PFSK-1 (cell line): ENCODE results near the gene ASIC5.

ENCODE experiments used
- FOXP2 ChIP-seq: optimal IDR thresholded peaks from 2 replicates; pipeline ENCODE3; 2011; ENCODE audit warnings: borderline replicate concordance, control low read depth, inconsistent platforms; ENCODE audit not compliant: insufficient read depth; ENCODE audit errors: extremely low read length, extremely low read depth
- POLR2AphosphoS5 ChIP-seq: IDR thresholded peaks from 2 replicates; pipeline ENCODE4 v1.6.1; 2012; ENCODE audit warnings: low read depth, mild to moderate bottlenecking, control low read depth, low read length, moderate library complexity
- REST ChIP-seq, 2 experiments: IDR thresholded peaks; 2 replicates each; pipeline versions ENCODE4 v1.6.1 to v1.8.0; 2011 to 2012; ENCODE audit warnings: low read depth in 2 of 2, low read length in 2 of 2, control low read depth in 1 of 2, inconsistent platforms in 1 of 2, mild to moderate bottlenecking in 1 of 2, moderate library complexity in 1 of 2; ENCODE audit not compliant: insufficient read depth in 1 of 2
- SIN3A ChIP-seq: IDR thresholded peaks from 2 replicates; pipeline ENCODE4 v1.6.1; 2012; ENCODE audit warnings: mild to moderate bottlenecking, low read length, moderate library complexity, borderline replicate concordance; ENCODE audit not compliant: insufficient read depth
- TAF1 ChIP-seq: IDR thresholded peaks from 2 replicates; pipeline ENCODE4 v1.6.1; 2012; ENCODE audit warnings: low read length, control low read depth, borderline replicate concordance; ENCODE audit not compliant: insufficient read depth

Gene ASIC5

DNA sequence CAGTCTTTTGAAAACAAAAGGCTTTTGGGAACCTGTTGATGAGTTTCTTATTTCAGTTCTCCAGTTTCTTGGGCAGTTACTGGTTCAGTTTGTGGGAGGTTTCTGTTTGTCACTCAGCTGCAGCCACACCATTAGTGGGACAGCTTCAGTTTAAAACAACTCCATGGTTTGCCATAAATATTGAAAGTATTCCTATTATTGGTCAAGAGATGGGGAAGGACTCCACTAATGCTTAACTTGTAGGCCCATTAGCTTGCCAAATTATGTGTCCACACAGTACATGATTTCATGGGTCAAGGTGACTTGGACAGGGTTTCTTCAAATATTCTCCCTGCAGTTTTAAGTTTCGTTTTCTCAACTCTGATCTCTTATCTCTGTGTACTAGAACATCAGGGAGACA lies 15.5 kb upstream of the ASIC5 start:
- TF ChIP-seq REST (IDR thresholded peaks at IDR 0.05; ENCODE audit: insufficient read depth in 1 of 2, low read depth in 2 of 2, low read length in 2 of 2): no peak
- no peak for TF ChIP-seq POLR2AphosphoS5
- no peak for TF ChIP-seq TAF1
- no peak for TF ChIP-seq FOXP2
- TF ChIP-seq SIN3A: no peak

GRCh38 chr4:155879767-155880166 lies 13.7 kb upstream of the ASIC5 start:
- TF ChIP-seq TAF1 (no peak), REST (IDR thresholded peaks at IDR 0.05; ENCODE audit: insufficient read depth in 1 of 2, low read depth in 2 of 2, low read length in 2 of 2) (no peak), FOXP2 (no peak), SIN3A (no peak), POLR2AphosphoS5 (no peak)

DNA sequence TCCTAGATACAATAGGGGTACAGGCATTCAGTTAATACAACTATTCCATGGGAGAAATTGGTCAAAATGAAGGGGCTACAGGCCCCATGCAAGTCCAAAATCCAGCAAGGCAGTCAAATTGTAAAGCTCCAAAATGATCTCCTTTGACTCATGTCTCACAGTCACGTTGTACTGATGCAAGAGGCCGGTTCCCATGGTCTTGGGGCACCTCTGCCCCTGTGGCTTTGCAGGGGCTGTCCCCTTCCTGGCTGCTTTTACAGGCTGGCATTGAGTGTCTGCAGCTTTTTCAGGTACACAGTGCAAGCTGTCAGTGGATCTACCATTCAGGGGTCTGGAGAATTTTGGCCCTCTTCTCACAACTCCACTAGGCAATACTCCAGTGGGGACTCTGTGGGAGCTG lies 12.5 kb upstream of the ASIC5 start:
- no peak for TF ChIP-seq TAF1

DNA sequence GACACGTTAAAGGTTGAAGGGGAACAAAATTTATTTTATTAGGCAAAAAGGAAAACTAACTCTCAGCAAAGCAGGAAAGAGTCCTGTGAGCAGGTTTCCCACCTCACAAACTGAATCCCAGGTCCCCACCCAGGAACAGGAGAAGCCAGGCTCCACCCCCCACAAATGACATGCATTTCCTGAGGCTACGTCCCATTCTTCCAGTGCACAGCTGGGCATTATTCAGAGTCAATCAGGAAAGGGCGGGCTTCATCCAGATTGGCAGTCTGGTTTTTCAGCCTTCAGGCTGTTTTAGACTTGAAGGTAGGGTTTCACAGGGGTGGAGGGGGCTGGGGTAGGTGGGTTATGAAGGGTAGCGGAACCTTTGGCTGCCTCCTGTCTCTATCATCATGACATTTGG lies 11.9 kb upstream of the ASIC5 start:
- TF ChIP-seq TAF1 (no peak), POLR2AphosphoS5 (no peak), SIN3A (no peak), FOXP2 (no peak), REST (IDR thresholded peaks at IDR 0.05; ENCODE audit: insufficient read depth in 1 of 2, low read depth in 2 of 2, low read length in 2 of 2) (no peak)

DNA sequence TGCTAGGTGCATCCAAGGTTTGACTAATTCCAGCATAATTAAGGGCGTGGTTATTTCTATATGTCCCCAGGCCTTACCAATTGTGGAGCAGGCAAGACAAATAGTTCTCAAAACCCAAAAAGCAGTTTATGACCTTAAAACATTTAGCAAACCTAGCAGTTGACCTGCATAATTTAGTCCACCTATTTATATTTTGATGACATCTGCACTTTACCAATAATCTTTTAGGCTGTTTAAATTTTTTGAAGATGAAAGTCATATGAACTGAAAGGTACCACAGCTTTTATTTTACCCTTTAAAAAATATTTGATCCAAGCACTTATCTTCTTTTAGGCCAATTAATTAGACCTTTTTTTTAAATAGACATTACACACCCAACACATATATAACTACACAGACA lies 9.8 kb upstream of the ASIC5 start:
- TF ChIP-seq REST (IDR thresholded peaks at IDR 0.05; ENCODE audit: insufficient read depth in 1 of 2, low read depth in 2 of 2, low read length in 2 of 2) (no peak), SIN3A (no peak), FOXP2 (no peak), TAF1 (no peak), POLR2AphosphoS5 (no peak)

- no peak for TF ChIP-seq REST (IDR thresholded peaks at IDR 0.05; ENCODE audit: insufficient read depth in 1 of 2, low read depth in 2 of 2, low read length in 2 of 2)
- no peak for TF ChIP-seq POLR2AphosphoS5
- TF ChIP-seq TAF1: no peak
- TF ChIP-seq FOXP2: no peak
- no peak for TF ChIP-seq SIN3A
Measured at GRCh38 chr4:155855897-155856296, 10.2 kb downstream of the ASIC5 start.
